H1 (cell line): Measurements from ENCODE around the gene MCF2L. TPM values are rescaled to one million over a fixed set of nuclear protein-coding genes. Genes with fewer than 3 reads are reported as not detected.

Experiments used
- CTCF ChIA-PET: fragments of 300-600 bp; sonication (Branson Sonifier 250); formaldehyde crosslinking; loops from one replicate; lab custom pipeline; 2021; ENCODE audit not compliant: partially characterized antibody; lab: Charles Lee
- POLR2A ChIA-PET: fragments of 300-600 bp; sonication (Branson Sonifier 250); formaldehyde crosslinking; loops from one replicate; lab custom pipeline; 2021; ENCODE audit warnings: inconsistent platforms; ENCODE audit not compliant: partially characterized antibody; lab: Charles Lee
- DNase-seq, 2 experiments: peaks; one replicate each; pipeline versions ENCODE4 v3.0.0 to v3.0.0-alpha.2; 2010 to 2022; ENCODE audit warnings: low spot score in 2 of 2, low read depth in 1 of 2, mixed read lengths in 1 of 2
- FAIRE-seq: peaks from 2 replicates; lab custom pipeline; 2011; peaks lifted over from hg19 to GRCh38; lab: Jason Lieb, UNC
- H2AFZ ChIP-seq: 2 replicates; pipeline ENCODE4 v1.8.1; 2012; ENCODE audit warnings: low read length, inconsistent platforms
- H2AK5ac ChIP-seq: 2 replicates; pipeline ENCODE4 v1.6.1; 2013; ENCODE audit warnings: low read depth, low read length
- H2BK120ac ChIP-seq: replicated peaks from 2 replicates; pipeline ENCODE3; 2013; ENCODE audit warnings: low read depth, low read length, inconsistent platforms
- H2BK12ac ChIP-seq: 2 replicates; pipeline ENCODE4 v1.6.1; 2013; ENCODE audit warnings: low read depth, low read length
- H2BK15ac ChIP-seq: 2 replicates; pipeline ENCODE4 v1.6.1; 2013; ENCODE audit warnings: low read length
- H2BK20ac ChIP-seq: 2 replicates; pipeline ENCODE4 v1.6.1; 2013; ENCODE audit warnings: low read length
- H2BK5ac ChIP-seq: 2 replicates; pipeline ENCODE4 v1.6.1; 2013; ENCODE audit warnings: low read depth, low read length
- H3K14ac ChIP-seq: 2 replicates; pipeline ENCODE4 v1.6.1; 2013; ENCODE audit warnings: inconsistent platforms; ENCODE audit not compliant: insufficient read length
- H3K18ac ChIP-seq: 2 replicates; pipeline ENCODE4 v1.6.1; 2013; ENCODE audit warnings: low read length; ENCODE audit errors: extremely low read depth
- H3K23ac ChIP-seq: 2 replicates; pipeline ENCODE4 v1.6.1; 2013; ENCODE audit warnings: inconsistent platforms; ENCODE audit not compliant: insufficient read length
- H3K23me2 ChIP-seq: 2 replicates; pipeline ENCODE4 v1.6.1; 2013; ENCODE audit warnings: low read depth, low read length
- H3K27ac ChIP-seq: 2 replicates; pipeline ENCODE4 v1.6.1; 2011; ENCODE audit warnings: low read depth, low read length, inconsistent platforms
- H3K27me3 ChIP-seq, 4 experiments: replicated peaks in 1 of 4; 1 replicate in 1 of 4; 2 replicates in 3 of 4; pipeline versions ENCODE4 v1.6.1 to v1.8.1; 2011 to 2013; ENCODE audit warnings: low read length in 3 of 4, mild to moderate bottlenecking in 3 of 4, inconsistent platforms in 2 of 4, mixed read lengths in 2 of 4, moderate library complexity in 1 of 4; ENCODE audit not compliant: control insufficient read depth in 3 of 4, insufficient read depth in 3 of 4; ENCODE audit errors: extremely low read depth in 1 of 4
- H3K36me3 ChIP-seq, 4 experiments: 2 replicates each; pipeline versions ENCODE4 v1.6.1 to v1.8.1; 2011 to 2013; ENCODE audit warnings: mild to moderate bottlenecking in 4 of 4, low read length in 3 of 4, moderate library complexity in 2 of 4, control low read depth in 1 of 4, inconsistent platforms in 1 of 4; ENCODE audit not compliant: insufficient read depth in 4 of 4, control insufficient read depth in 2 of 4
- H3K4ac ChIP-seq: replicated peaks from 2 replicates; pipeline ENCODE3; 2013; ENCODE audit warnings: low read length, low read depth, mixed read lengths, inconsistent platforms; ENCODE audit not compliant: insufficient read length
- H3K4me1 ChIP-seq, 4 experiments: replicated peaks in 1 of 4; 1 replicate in 1 of 4; 2 replicates in 3 of 4; pipeline versions ENCODE4 v1.6.1 to v1.8.1; 2011 to 2013; ENCODE audit warnings: low read length in 3 of 4, inconsistent platforms in 2 of 4, mixed read lengths in 1 of 4; ENCODE audit not compliant: insufficient read depth in 4 of 4, control insufficient read depth in 3 of 4
- H3K4me2 ChIP-seq, 2 experiments: 2 replicates each; pipeline versions ENCODE4 v1.6.1 to v1.8.1; 2011 to 2013; ENCODE audit warnings: low read depth in 2 of 2, low read length in 2 of 2, control low read depth in 1 of 2, inconsistent platforms in 1 of 2, mild to moderate bottlenecking in 1 of 2; ENCODE audit not compliant: insufficient read depth in 1 of 2
- H3K4me3 ChIP-seq, 4 experiments: fragments of 200-600, 300-600 bp in 1 of 4; sonication (generic), shearing (Covaris generic), sonication (Bioruptor Twin) in 1 of 4; 2 replicates each; pipeline versions ENCODE4 v1.5.1 to v1.8.1; 2011 to 2016; ENCODE audit warnings: low read length in 4 of 4, low read depth in 3 of 4, control low read depth in 2 of 4, inconsistent platforms in 2 of 4, mild to moderate bottlenecking in 2 of 4, mixed read lengths in 1 of 4, moderate library complexity in 1 of 4; ENCODE audit not compliant: insufficient read depth in 2 of 4; ENCODE audit errors: extremely low read depth in 1 of 4
- H3K56ac ChIP-seq: replicated peaks from 2 replicates; pipeline ENCODE3; 2013; ENCODE audit warnings: low read depth, mild to moderate bottlenecking, mixed read lengths, low read length, inconsistent platforms; ENCODE audit not compliant: insufficient read length
- H3K79me1 ChIP-seq: 2 replicates; pipeline ENCODE4 v1.6.1; 2013; ENCODE audit warnings: low read depth, low read length, control low read depth
- H3K79me2 ChIP-seq, 2 experiments: 2 replicates each; pipeline versions ENCODE4 v1.6.1 to v1.8.1; 2012 to 2013; ENCODE audit warnings: low read length in 2 of 2, mild to moderate bottlenecking in 2 of 2, inconsistent platforms in 1 of 2; ENCODE audit not compliant: insufficient read depth in 2 of 2, control insufficient read depth in 1 of 2
- H3K9ac ChIP-seq, 4 experiments: replicated peaks in 1 of 4; 1 replicate in 1 of 4; 2 replicates in 3 of 4; pipeline versions ENCODE4 v1.6.1 to v1.8.1; 2011 to 2013; ENCODE audit warnings: low read depth in 3 of 4, low read length in 3 of 4, control low read depth in 2 of 4, mild to moderate bottlenecking in 2 of 4, moderate library complexity in 2 of 4, inconsistent platforms in 1 of 4; ENCODE audit errors: extremely low read depth in 1 of 4
- H3K9me3 ChIP-seq, 2 experiments: 2 replicates each; pipeline versions ENCODE4 v1.6.1 to v1.8.1; 2012 to 2013; ENCODE audit warnings: mild to moderate bottlenecking in 2 of 2, moderate library complexity in 2 of 2, control low read depth in 1 of 2, inconsistent platforms in 1 of 2, low read depth in 1 of 2, low read length in 1 of 2, mixed read lengths in 1 of 2; ENCODE audit not compliant: insufficient read depth in 2 of 2
- H4K20me1 ChIP-seq, 2 experiments: replicated peaks in 1 of 2; 2 replicates each; pipeline versions ENCODE3 to v1.8.1; 2011 to 2013; ENCODE audit warnings: inconsistent platforms in 2 of 2, low read length in 2 of 2, mild to moderate bottlenecking in 1 of 2; ENCODE audit not compliant: insufficient read depth in 2 of 2, control insufficient read depth in 1 of 2
- H4K5ac ChIP-seq: 2 replicates; pipeline ENCODE4 v1.6.1; 2013; ENCODE audit warnings: low read length, low read depth, mixed read lengths, inconsistent platforms; ENCODE audit not compliant: insufficient read length
- H4K8ac ChIP-seq: 2 replicates; pipeline ENCODE4 v1.8.0; 2013; ENCODE audit warnings: mild to moderate bottlenecking, moderate library complexity, low read length, inconsistent platforms; ENCODE audit not compliant: insufficient read depth; ENCODE audit errors: extremely low read depth
- H4K91ac ChIP-seq: replicated peaks from 2 replicates; pipeline ENCODE3; 2013; ENCODE audit warnings: low read length, mixed read lengths, inconsistent platforms; ENCODE audit not compliant: insufficient read length
- BCL11A ChIP-seq, 2 experiments: IDR thresholded peaks; one replicate each; pipeline ENCODE4 v1.6.1; 2011; ENCODE audit warnings: low read depth in 2 of 2, low read length in 2 of 2, mild to moderate bottlenecking in 2 of 2
- CREB1 ChIP-seq: IDR thresholded peaks from 2 replicates; pipeline ENCODE4 v1.6.1; 2012; ENCODE audit warnings: inconsistent platforms
- EP300 ChIP-seq, 2 experiments: IDR thresholded peaks; 1 replicate in 1 of 2; 2 replicates in 1 of 2; pipeline ENCODE4 v1.6.1; 2011 to 2012; ENCODE audit warnings: low read depth in 2 of 2, low read length in 2 of 2, mild to moderate bottlenecking in 2 of 2, borderline replicate concordance in 1 of 2, inconsistent platforms in 1 of 2, moderate library complexity in 1 of 2
- EZH2 ChIP-seq: fragments of 200-600 bp; sonication (generic); IDR thresholded peaks from 2 replicates; pipeline ENCODE4 v1.7.1; 2012; ENCODE audit warnings: low read depth, mild to moderate bottlenecking, moderate library complexity, low read length, inconsistent platforms; ENCODE audit not compliant: severe bottlenecking
- KDM4A ChIP-seq: IDR thresholded peaks from one replicate; pipeline ENCODE4 v1.7.1; 2012; ENCODE audit warnings: low read depth, mild to moderate bottlenecking, moderate library complexity, low read length, inconsistent platforms; ENCODE audit not compliant: severe bottlenecking
- NANOG ChIP-seq: IDR thresholded peaks from 2 replicates; pipeline ENCODE4 v1.6.1; 2011; ENCODE audit warnings: low read length, low read depth, mild to moderate bottlenecking, inconsistent platforms; ENCODE audit not compliant: insufficient read depth, poor library complexity, severe bottlenecking
- NRF1 ChIP-seq: IDR thresholded peaks from 2 replicates; pipeline ENCODE4 v1.6.1; 2011; ENCODE audit warnings: mild to moderate bottlenecking, low read depth, low read length, improper control_type of control experiment
- POLR2AphosphoS5 ChIP-seq: IDR thresholded peaks from 2 replicates; pipeline ENCODE4 v1.6.1; 2011; ENCODE audit warnings: low read depth, low read length
- POU5F1 ChIP-seq: IDR thresholded peaks from 2 replicates; pipeline ENCODE4 v1.6.1; 2011; ENCODE audit warnings: low read depth, mild to moderate bottlenecking, low read length, moderate library complexity
- RFX5 ChIP-seq: IDR thresholded peaks from 2 replicates; pipeline ENCODE4 v1.6.1; 2011; ENCODE audit warnings: low read depth, low read length, improper control_type of control experiment, borderline replicate concordance
- RNF2 ChIP-seq: fragments of 200-900, 300-1000 bp; sonication (generic); IDR thresholded peaks from 2 replicates; pipeline ENCODE4 v1.7.1; 2016; ENCODE audit warnings: borderline replicate concordance, low read depth, mild to moderate bottlenecking, antibody characterized with exemption, low read length; ENCODE audit not compliant: poor library complexity, severe bottlenecking; ENCODE audit errors: missing control alignments
- SIN3A ChIP-seq, 2 experiments: IDR thresholded peaks in 1 of 2; conservative IDR thresholded peaks in 1 of 2; 2 replicates each; pipeline ENCODE4 v1.6.1; 2011 to 2012; ENCODE audit warnings: low read length in 2 of 2, improper control_type of control experiment in 1 of 2, low read depth in 1 of 2, mild to moderate bottlenecking in 1 of 2
- TCF12 ChIP-seq: IDR thresholded peaks from 2 replicates; pipeline ENCODE4 v1.6.1; 2011; ENCODE audit warnings: low read depth, mild to moderate bottlenecking, low read length
- TEAD4 ChIP-seq: IDR thresholded peaks from 2 replicates; pipeline ENCODE4 v1.6.1; 2012; ENCODE audit warnings: low read depth, low read length, inconsistent platforms, mixed read lengths
- WGBS, 2 experiments: shearing (Covaris generic) in 1 of 2; methylation state at CpG; one replicate each; pipeline versions ENCODE4 v1.1.6 to v1.1.7; 2013 to 2015; ENCODE audit warnings: low lambda C conversion rate in 2 of 2, mixed read lengths in 2 of 2, inconsistent platforms in 1 of 2, low coverage in 1 of 2, missing lambda C conversion rate in 1 of 2; ENCODE audit not compliant: insufficient replicate concordance in 2 of 2, insufficient coverage in 1 of 2, insufficient read length in 1 of 2; ENCODE audit errors: extremely low coverage in 1 of 2, missing lambda C conversion rate in 1 of 2; 5-methylcytosine and 5-hydroxymethylcytosine counted together
- polyA plus RNA-seq, 7 experiments: library from polyadenylated mRNA; depleted of rRNA in 3 of 7; stranded (reverse) in 5 of 7; unstranded in 2 of 7; fragments of >200 nt in 5 of 7; fragments of 200-250 nt in 2 of 7; gene quantifications; 1 replicate in 5 of 7; 2 replicates in 1 of 7; 4 replicates in 1 of 7; pipeline versions ENCODE4 v1.2.1 to v1.2.3, GENCODE V29; 2011 to 2013; ENCODE audit warnings: missing spikeins in 2 of 7, mixed read lengths in 2 of 7
- total RNA-seq: library from RNA; stranded (reverse); fragmentation: NEBNext Ultra II Directional; extraction: Animal tissue kit (Norgen Biotek cat#: 25700); gene quantifications from 2 replicates; pipeline ENCODE4 v1.2.1, GENCODE V29; 2021

Gene MCF2L
- total and polyA plus RNA-seq, 2 of the 8 experiments (the other 6 are each of a cell fraction or from before 2014, with no cell fraction given): 10.1 to 24.4 TPM

DNA sequence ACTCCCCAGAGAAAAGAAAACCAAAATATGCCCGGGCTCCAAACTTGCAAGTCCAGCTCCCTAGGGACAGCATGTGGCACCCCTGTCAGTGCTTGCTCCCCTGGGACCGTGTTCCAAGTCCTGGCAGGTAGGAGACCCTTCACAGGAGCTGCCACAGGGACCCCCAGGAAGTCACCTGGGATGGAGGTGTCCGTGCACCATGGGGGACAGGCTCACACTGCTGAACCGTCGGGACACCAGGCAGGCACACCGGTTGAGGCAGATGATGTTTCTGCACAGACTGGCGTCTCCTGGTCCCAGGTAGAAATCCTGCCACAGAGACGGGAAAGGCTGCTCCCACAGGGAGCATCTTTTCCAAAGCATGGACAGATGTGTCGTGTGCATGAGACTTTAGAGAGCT is 177.7 kb downstream of the MCF2L start:
- Histone ChIP-seq H3K9ac (no peak overlapping the region), H2BK15ac (no peak overlapping the region), H3K4me2 (no peak overlapping the region), H3K4me1 (no peaks in the 10 kb centered on the region; a peak in 1 of 7 replicates), H3K9me3 (no peaks in the 10 kb centered on the region), H2AK5ac (no peak overlapping the region), H2BK120ac (no peak overlapping the region), H3K36me3 (no peaks in the 10 kb centered on the region), H3K79me2 (no peaks in the 10 kb centered on the region), H2BK5ac (no peak overlapping the region), H3K4ac (no peak overlapping the region), H3K56ac (no peak overlapping the region), H3K79me1 (no peaks in the 10 kb centered on the region), H2BK12ac (no peak overlapping the region), H3K18ac (no peak overlapping the region), H3K27me3 (peaks cover 0 to 3% (median 3%) of the 10 kb centered on the region in 4 experiments; a peak in 3 of 7 replicates), H3K27ac (no peak overlapping the region), H3K4me3 (no peak overlapping the region), H2BK20ac (no peak overlapping the region), H4K91ac (no peak overlapping the region), H3K14ac (no peak overlapping the region), H4K20me1 (no peaks in the 10 kb centered on the region), H4K8ac (no peak overlapping the region), H2AFZ (no peak overlapping the region), H3K23me2 (no peaks in the 10 kb centered on the region), H4K5ac (no peak overlapping the region), H3K23ac (no peak overlapping the region)
- ChIA-PET POLR2A (interaction anchor here (0.8 kb wide), 1 partner anchor 18 kb away, joined by 3 read pairs; no protein-coding TSS in a partner anchor), CTCF (interaction anchor here (0.6 to 2.9 kb wide), 8 partner anchors 15 to 125 kb away, joined by 3 to 9 read pairs (median 4); no protein-coding TSS in a partner anchor)
- 89% methylated on average over 9 of the region's 9 CpGs; no CpG with 5 or more reads in 1 of the 2 experiments for WGBS, 2 experiments
- DNase-seq: no peak
- no peak for FAIRE-seq
- TF ChIP-seq CREB1: no peak
- no peak for TF ChIP-seq TCF12
- TF ChIP-seq NANOG: no peak
- no peak for TF ChIP-seq NRF1
- TF ChIP-seq KDM4A: no peak
- no peak for TF ChIP-seq EZH2
- TF ChIP-seq POU5F1: no peak
- TF ChIP-seq RFX5: no peak
- TF ChIP-seq POLR2AphosphoS5: no peak
- TF ChIP-seq EP300 (IDR thresholded peaks at IDR 0.05; ENCODE audit: borderline replicate concordance in 1 of 2, low read depth in 2 of 2, low read length in 2 of 2): no peak
- no peak for TF ChIP-seq RNF2
- no peak for TF ChIP-seq TEAD4
- no peak for TF ChIP-seq SIN3A (conservative IDR thresholded peaks at IDR 0.05 in 1 of 2, IDR thresholded peaks at IDR 0.05 in 1 of 2; ENCODE audit: low read depth in 1 of 2, low read length in 2 of 2)
- no peak for TF ChIP-seq BCL11A (IDR thresholded peaks at IDR 0.05; ENCODE audit: low read depth in 2 of 2, low read length in 2 of 2)
